ENCODE data around the gene LEMD2.

Gene LEMD2

DNA sequence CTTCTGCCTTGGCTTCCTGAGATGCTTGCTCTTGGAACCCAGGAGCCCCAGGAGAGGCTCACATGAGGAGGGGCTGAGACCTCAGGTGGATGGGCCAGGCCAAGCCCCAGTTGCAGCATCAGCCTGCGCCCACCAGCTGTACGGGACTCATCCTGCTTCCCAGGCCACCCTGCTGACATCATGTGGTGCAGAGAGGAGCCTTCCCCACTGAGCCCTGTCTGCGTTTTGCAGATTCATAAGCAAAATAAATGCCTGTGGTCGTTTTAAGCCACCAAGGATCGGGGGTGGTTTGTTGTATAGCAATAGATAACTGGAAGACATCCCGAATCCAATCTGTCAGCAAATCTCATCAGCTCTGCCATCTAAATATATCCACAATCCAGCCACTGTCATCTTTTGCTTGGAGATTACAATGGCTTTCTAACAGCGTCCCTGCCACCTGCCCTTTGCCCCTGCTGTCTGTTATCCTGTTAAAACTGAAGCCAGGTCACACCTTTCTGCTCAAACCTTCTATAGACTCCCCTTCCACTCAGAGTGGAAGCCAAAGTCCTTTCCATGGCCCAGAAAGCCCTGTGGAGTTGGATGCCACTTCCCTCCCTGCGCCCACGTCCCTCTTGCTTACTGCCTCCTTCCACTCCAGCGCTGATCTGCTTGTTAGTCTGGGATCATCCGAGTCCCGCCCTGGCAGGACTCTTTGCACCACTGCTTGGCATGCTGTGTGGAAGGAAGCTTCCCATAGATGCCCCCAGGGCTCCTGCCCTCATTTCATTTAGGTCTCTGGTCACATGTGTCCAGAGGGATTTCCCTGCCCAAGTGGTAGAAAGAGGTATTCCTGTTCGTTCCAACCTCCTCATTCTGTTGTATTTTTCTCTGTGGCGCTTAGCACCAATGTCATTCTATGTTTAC, 38.9 kb upstream of the LEMD2 start:
- H3K79me2 ChIP-seq (ENCODE audit: insufficient read depth, low read length), result no peaks in the 10 kb centered on the region
- H3K4me2 ChIP-seq (ENCODE audit: low read depth, low read length, poor library complexity, severe bottlenecking), result no peak overlapping the region
- no peaks in the 10 kb centered on the region for H3K9me2 ChIP-seq (replicated peaks; ENCODE audit: low read depth, low read length)
- no peak overlapping the region for H2AFZ ChIP-seq (ENCODE audit: low read length)
- TF ChIP-seq, protein P1, sequence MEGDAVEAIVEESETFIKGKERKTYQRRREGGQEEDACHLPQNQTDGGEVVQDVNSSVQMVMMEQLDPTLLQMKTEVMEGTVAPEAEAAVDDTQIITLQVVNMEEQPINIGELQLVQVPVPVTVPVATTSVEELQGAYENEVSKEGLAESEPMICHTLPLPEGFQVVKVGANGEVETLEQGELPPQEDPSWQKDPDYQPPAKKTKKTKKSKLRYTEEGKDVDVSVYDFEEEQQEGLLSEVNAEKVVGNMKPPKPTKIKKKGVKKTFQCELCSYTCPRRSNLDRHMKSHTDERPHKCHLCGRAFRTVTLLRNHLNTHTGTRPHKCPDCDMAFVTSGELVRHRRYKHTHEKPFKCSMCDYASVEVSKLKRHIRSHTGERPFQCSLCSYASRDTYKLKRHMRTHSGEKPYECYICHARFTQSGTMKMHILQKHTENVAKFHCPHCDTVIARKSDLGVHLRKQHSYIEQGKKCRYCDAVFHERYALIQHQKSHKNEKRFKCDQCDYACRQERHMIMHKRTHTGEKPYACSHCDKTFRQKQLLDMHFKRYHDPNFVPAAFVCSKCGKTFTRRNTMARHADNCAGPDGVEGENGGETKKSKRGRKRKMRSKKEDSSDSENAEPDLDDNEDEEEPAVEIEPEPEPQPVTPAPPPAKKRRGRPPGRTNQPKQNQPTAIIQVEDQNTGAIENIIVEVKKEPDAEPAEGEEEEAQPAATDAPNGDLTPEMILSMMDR (conservative IDR thresholded peaks at IDR 0.05; ENCODE audit: low read length), result no peak
- no peak for TF ChIP-seq EZH2phosphoT487 (IDR thresholded peaks at IDR 0.05; ENCODE audit: borderline replicate concordance)
- H3K27me3 ChIP-seq (ENCODE audit: insufficient read depth, low read length, poor library complexity, severe bottlenecking), result no peaks in the 10 kb centered on the region
- no peaks in the 10 kb centered on the region for H4K20me1 ChIP-seq (ENCODE audit: insufficient read depth, low read length, poor library complexity, severe bottlenecking)
- no peaks in the 10 kb centered on the region for H3K36me3 ChIP-seq (ENCODE audit: insufficient read depth, low read length)
- H3K4me1 ChIP-seq (ENCODE audit: insufficient read depth, low read length, poor library complexity, severe bottlenecking), result no peaks in the 10 kb centered on the region
- H3K9ac ChIP-seq (ENCODE audit: low read depth, low read length, poor library complexity, severe bottlenecking), result no peak overlapping the region
- H3K4me3 ChIP-seq (ENCODE audit: low read length, poor library complexity, severe bottlenecking), result no peak overlapping the region
- H3F3A ChIP-seq (ENCODE audit: low read depth), result no peaks in the 10 kb centered on the region
- no peaks in the 10 kb centered on the region for H3K9me3 ChIP-seq (ENCODE audit: insufficient read depth, low read depth, low read length)

DNA sequence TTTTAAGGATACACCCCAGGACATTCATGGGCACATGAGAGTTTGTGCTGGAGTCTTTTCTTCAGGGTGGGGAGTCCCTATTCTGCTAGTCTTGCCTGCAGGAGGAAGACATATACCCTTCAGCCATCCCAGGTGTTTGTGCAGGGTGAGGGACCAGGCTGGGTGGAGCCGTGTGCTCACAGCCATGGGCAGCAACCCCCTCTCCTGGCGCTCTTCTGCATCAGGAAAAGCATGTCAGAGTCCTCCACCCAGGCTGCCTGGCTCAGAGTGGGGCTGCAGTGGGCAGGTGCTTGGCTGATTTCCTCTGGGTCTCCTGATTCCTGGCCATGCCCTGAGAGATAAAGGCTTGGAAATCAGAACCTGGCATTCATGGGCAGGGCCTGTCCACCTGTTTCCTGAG, 37.6 kb upstream of the LEMD2 start:
- no peaks in the 10 kb centered on the region for H3K79me2 ChIP-seq (ENCODE audit: insufficient read depth, low read length)
- H3K36me3 ChIP-seq (ENCODE audit: insufficient read depth, low read length), result no peaks in the 10 kb centered on the region
- H3K9ac ChIP-seq (ENCODE audit: low read depth, low read length, poor library complexity, severe bottlenecking), result no peak overlapping the region
- no peak overlapping the region for H3K4me2 ChIP-seq (ENCODE audit: low read depth, low read length, poor library complexity, severe bottlenecking)
- no peaks in the 10 kb centered on the region for H4K20me1 ChIP-seq (ENCODE audit: insufficient read depth, low read length, poor library complexity, severe bottlenecking)
- peaks cover 2% of the 10 kb centered on the region for H3K4me1 ChIP-seq (ENCODE audit: insufficient read depth, low read length, poor library complexity, severe bottlenecking)
- no peaks in the 10 kb centered on the region for H3K9me3 ChIP-seq (ENCODE audit: insufficient read depth, low read depth, low read length)
- H2AFZ ChIP-seq (ENCODE audit: low read length), result no peak overlapping the region
- TF ChIP-seq EZH2phosphoT487 (IDR thresholded peaks at IDR 0.05; ENCODE audit: borderline replicate concordance), result no peak
- TF ChIP-seq, protein P1 (conservative IDR thresholded peaks at IDR 0.05; ENCODE audit: low read length), result peak; percentile 33
- no peaks in the 10 kb centered on the region for H3K27me3 ChIP-seq (ENCODE audit: insufficient read depth, low read length, poor library complexity, severe bottlenecking)
- H3K4me3 ChIP-seq (ENCODE audit: low read length, poor library complexity, severe bottlenecking), result no peak overlapping the region
- no peaks in the 10 kb centered on the region for H3F3A ChIP-seq (ENCODE audit: low read depth)
- H3K9me2 ChIP-seq (replicated peaks; ENCODE audit: low read depth, low read length), result no peaks in the 10 kb centered on the region

DNA sequence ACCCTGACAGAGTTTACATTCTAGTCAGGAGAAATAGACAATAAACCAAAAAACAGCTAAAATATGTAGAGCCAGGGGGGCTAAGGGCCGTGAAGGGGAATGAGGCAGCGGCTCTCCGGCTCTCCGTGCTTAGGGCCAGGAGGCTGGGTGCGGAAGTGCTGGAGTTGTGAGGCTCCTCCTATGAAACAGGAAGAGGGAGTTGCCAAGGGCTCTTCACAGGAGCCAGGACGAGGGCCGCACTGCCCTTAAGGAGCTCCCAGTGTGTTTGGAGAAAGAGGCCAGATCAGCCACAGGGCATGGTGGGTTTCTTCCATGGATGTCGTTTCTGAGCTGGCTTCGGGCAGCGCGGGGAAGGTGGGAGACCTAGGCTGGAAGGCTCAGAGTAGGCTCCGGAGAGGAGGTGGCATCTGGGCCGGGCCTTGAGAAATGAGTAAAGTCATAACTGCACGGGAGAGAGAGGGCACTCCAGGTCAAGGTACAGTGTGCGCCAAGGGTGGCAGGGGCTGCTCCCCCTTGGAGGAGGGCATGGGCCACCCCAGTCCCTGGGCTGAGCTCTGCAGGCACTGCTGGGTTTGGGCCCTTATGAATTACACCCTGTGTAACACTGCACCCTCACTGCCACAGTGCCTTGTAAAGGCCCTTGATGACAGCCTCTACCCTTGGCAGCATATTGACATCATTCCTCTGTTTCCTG, 35.7 kb upstream of the LEMD2 start:
- Histone ChIP-seq H3K4me3 (ENCODE audit: low read length, poor library complexity, severe bottlenecking) (no peak overlapping the region), H3K4me1 (ENCODE audit: insufficient read depth, low read length, poor library complexity, severe bottlenecking) (peaks cover 18% of the 10 kb centered on the region), H3K9me3 (ENCODE audit: insufficient read depth, low read depth, low read length) (no peaks in the 10 kb centered on the region), H4K20me1 (ENCODE audit: insufficient read depth, low read length, poor library complexity, severe bottlenecking) (no peaks in the 10 kb centered on the region), H3K9ac (ENCODE audit: low read depth, low read length, poor library complexity, severe bottlenecking) (no peak overlapping the region), H3K4me2 (ENCODE audit: low read depth, low read length, poor library complexity, severe bottlenecking) (no peak overlapping the region), H3K9me2 (replicated peaks; ENCODE audit: low read depth, low read length) (no peaks in the 10 kb centered on the region), H3K79me2 (ENCODE audit: insufficient read depth, low read length) (no peaks in the 10 kb centered on the region), H3F3A (ENCODE audit: low read depth) (no peaks in the 10 kb centered on the region), H3K27me3 (ENCODE audit: insufficient read depth, low read length, poor library complexity, severe bottlenecking) (no peaks in the 10 kb centered on the region), H3K36me3 (ENCODE audit: insufficient read depth, low read length) (no peaks in the 10 kb centered on the region), H2AFZ (ENCODE audit: low read length) (no peak overlapping the region)
- TF ChIP-seq, protein P1 (conservative IDR thresholded peaks at IDR 0.05; ENCODE audit: low read length), result no peak
- TF ChIP-seq EZH2phosphoT487 (IDR thresholded peaks at IDR 0.05; ENCODE audit: borderline replicate concordance), result no peak
